Stimulated activated CD4-positive, alpha-beta T cell treated with anti-CD3 and anti-CD28 coated beads, Interleukin-1b, Interleukin-23, amount 100 ng/mL, for 1 hour (primary cell): ENCODE measurements around the gene TEX2.

ENCODE experiments used
- DNase-seq, 2 donors: peaks; one replicate each; pipeline ENCODE4 v3.0.0-alpha.2; 2020; ENCODE audit warnings: low read depth in 2 of 2

TEX2 gene

DNA sequence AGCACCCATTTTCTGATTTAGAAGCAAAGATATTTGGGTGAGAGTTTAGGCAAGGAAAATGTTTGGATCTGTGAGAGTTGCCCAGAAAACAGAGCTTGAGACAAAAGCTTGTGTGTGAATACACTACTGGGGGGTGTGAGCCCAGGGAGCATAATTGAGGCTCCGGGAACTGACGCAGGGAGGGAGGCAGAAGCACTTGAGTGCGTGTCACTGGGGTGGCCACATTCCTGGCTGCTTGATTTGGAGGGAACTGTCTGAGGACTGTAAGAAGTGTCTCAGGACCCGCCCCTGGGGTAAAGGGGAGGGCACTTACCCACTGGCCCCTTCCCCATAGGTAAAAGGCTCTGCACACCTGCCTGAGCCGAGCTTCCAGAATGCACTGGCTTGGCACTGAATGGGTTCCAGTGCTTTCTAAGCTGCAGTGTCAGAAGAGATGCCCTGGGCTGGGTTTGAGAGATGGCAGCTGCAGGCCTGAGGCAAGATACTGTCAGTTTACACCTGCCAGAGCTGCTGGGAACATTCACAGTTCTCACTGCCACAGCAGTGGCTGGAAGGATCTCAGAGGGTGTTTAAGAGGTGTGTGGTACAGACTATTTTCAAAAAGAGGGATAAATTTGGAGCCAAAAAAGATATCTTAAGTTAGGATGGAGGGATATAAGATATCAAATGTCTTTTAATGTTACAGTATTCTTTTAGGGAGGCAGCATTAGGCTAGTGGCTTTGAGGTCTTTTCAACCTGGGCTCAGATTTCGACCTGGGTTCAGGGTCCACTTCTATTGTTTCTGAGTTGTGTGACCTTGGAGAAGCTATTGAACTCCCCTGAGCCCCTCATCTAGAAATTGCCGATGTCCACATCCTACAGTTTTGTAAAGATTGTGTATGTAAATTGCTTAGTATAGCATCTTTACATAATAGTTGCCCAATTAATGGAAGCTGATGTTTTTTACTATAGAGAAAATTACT, 6.9 kb upstream of the TEX2 start:
- no peak for DNase-seq

GRCh38 chr17:64264891-64265290, 1.8 kb upstream of the TEX2 start:
- DNase-seq, result no peak

- DNase-seq, result peak in 1 of 2 donors; percentile 29
Measured at GRCh38 chr17:64262198-64262999, 661 bp downstream of the TEX2 start.

- no peak for DNase-seq
Measured at GRCh38 chr17:64261417-64262145, 1.5 kb downstream of the TEX2 start.

- DNase-seq, result no peak
Measured at GRCh38 chr17:64260886-64261285, 2.2 kb downstream of the TEX2 start.

GRCh38 chr17:64259922-64260321, 3.1 kb downstream of the TEX2 start:
- no peak for DNase-seq

DNA sequence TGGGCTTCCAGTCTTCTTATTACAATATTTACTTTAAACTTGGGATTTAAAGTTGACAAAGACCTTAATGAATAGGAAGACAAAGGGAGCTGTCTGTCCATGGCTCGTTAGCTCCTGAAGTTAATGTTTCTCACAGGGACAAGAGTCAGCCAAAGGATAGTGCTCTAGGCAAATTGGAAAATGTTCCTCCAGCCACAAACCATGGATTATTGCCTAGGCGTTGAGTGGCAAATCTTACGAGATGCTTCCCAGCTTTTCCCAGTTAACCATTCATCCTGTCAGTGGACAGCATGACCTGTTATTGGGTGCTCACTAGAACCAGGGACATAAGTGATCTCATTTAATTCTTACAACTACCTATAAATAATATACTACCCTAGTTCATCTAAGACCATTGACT, 3.6 kb downstream of the TEX2 start:
- no peak for DNase-seq

- no peak for DNase-seq
Measured at GRCh38 chr17:64256913-64257807, 5.9 kb downstream of the TEX2 start.

DNA sequence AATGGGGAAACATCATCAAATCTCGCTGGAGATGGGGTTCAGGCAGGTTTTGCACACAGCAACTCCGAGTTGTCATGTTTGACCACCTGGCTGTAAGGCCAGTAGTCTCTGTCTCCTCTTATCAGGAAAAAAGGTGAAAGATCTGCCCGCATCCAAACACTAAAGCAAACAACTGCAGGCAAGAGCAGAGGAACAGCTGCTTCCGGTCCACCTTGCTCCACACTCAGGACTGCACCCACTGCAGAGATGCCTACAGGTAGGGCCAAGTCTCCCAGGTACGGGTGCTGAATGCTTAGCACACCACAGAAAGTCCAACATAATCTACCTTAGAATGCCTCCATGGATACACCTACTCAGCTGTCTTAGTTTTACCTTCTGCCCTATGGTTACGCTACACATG, 7.3 kb downstream of the TEX2 start:
- no peak for DNase-seq

- no peak for DNase-seq
Measured at GRCh38 chr17:64254755-64255154, 8.3 kb downstream of the TEX2 start.

DNA sequence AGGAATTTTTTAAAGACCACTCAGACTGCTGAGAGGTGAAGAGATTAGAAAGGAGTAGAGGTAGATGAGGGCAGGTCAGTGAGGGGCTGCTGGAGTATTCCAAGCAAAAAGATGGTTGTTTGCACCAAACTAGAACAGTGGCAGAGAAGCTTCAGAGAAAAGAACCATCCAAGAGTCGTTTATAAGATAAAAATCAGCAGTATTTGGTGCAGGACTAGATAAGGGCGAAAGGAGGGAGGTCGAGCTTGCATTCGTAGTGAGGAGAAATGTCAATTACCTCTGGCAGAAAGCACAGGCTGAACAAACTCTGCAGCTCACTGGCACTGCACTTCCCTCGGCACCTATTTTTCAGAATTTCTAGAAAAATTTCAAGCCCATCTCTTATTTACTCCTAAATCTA, 9.6 kb downstream of the TEX2 start:
- DNase-seq, result no peak

GRCh38 chr17:64252831-64253230, 10.2 kb downstream of the TEX2 start:
- no peak for DNase-seq

- no peak for DNase-seq
Measured at GRCh38 chr17:64250233-64250835, 12.7 kb downstream of the TEX2 start.

- DNase-seq, result no peak
Measured at GRCh38 chr17:64247836-64248235, 15.2 kb downstream of the TEX2 start.

- no peak for DNase-seq
Measured at GRCh38 chr17:64245218-64246145, 17.6 kb downstream of the TEX2 start.

DNA sequence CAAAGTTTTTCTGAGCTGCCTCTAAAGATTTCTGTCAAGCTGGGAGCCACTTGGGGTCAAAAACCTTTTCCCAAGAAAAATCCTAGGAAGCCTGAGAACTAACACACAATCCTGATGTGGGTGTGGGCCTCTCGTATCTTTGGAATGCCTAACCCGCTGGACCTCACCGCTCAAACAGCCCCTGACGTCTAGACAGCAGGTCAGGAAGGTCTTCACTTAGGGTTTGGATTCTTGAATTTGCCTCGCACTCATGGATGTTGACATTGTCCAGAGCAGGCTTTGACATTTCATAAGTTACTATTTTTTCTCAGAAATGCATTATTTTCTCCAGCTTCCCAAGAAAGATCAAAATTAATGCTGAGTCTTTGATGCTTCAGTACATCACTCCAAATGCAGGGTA, 18.9 kb downstream of the TEX2 start:
- no peak for DNase-seq

GRCh38 chr17:64243340-64243739, 19.7 kb downstream of the TEX2 start:
- DNase-seq, result no peak

DNA sequence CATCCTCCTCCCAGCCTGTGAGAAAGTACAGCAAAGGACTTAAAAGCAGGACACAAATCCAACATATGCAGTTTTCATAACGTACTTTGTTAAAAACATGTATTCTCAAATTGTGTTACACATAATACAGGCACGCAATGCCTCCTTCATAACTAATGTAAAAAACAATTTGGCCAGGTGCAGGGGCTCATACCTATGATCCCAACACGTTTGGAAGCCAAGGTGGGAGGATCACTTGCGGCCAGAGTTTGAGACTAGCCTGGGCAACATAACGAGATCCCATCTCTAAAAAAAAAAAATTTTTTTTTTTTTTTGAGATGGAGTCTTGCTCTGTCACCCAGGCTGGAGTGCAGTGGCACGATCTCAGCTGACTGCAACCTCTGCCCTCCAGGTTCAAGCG, 20.4 kb downstream of the TEX2 start:
- DNase-seq, result no peak

DNA sequence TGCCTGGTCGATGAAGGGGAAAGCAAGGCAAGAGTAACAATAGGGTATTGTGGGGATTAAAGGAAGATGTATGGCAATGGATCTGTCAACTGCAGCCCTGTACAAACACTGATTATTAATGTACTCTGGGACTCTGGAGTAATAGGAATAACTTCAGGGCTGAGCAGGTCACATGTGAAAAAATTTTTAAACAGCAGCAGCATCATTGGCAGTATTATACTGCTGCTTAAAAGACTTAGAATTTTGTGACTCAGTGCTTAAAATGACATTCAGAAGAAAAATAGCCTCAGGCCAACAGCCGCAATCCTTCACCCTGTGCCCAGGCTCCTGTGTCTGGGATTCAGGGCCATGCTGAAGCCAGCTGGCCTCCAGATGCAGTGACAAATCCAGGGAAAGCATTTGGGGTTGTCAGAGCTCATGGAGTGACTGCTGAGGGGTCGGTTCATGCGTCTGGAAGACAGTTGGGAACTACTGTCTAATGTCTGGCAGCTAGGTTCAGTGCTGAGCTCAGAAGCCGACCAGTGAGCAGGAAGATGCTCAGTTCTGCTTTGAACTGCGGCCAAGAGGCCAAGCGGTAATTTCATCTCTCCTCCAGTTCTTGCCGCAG, 22.2 kb downstream of the TEX2 start:
- no peak for DNase-seq
